Effector memory CD8-positive, alpha-beta T cell (primary cell): ENCODE data around the gene JAKMIP1.
A peak's percentile ranks its signal among the peaks of the same experiment; 100 is the strongest.

Experiments
- ATAC-seq: fragments of 150-1000 bp; cut with Tn5 transposase; replicated peaks from 2 replicates; pipeline ENCODE4 v1.10.0; 2021; ENCODE audit warnings: mild to moderate bottlenecking, moderate library complexity
- DNase-seq, 3 experiments: peaks; one replicate each; pipeline ENCODE4 v3.0.0; 2021
- H3K27ac Mint-ChIP-seq, 2 donors: one replicate each; pipeline ENCODE4 v1.8.0; 2022; ENCODE audit warnings: mild to moderate bottlenecking in 2 of 2, mixed read lengths in 2 of 2, moderate library complexity in 2 of 2
- H3K27me3 Mint-ChIP-seq, 2 donors: one replicate each; pipeline ENCODE4 v1.8.0; 2022; ENCODE audit warnings: mixed read lengths in 2 of 2
- H3K36me3 Mint-ChIP-seq: one replicate; pipeline ENCODE4 v1.8.0; 2022; ENCODE audit warnings: mild to moderate bottlenecking, moderate library complexity, mixed read lengths; ENCODE audit not compliant: insufficient read depth
- H3K4me1 Mint-ChIP-seq, 2 donors: one replicate each; pipeline ENCODE4 v1.8.0; 2022; ENCODE audit warnings: low read depth in 2 of 2, mixed read lengths in 2 of 2
- H3K4me3 Mint-ChIP-seq, 2 donors: one replicate each; pipeline ENCODE4 v1.8.0; 2022; ENCODE audit warnings: mild to moderate bottlenecking in 2 of 2, mixed read lengths in 2 of 2, moderate library complexity in 2 of 2
- H3K9me3 Mint-ChIP-seq, 2 donors: one replicate each; pipeline ENCODE4 v1.8.0; 2022; ENCODE audit warnings: mixed read lengths in 2 of 2

The JAKMIP1 gene

GRCh38 chr4:6175426-6175825, 24.9 kb downstream of the JAKMIP1 start:
- DNase-seq: no peak
- Mint-ChIP-seq H3K36me3 (peaks cover 24% of the 10 kb centered on the region), H3K27me3 (no peaks in the 10 kb centered on the region), H3K4me1 (peaks cover 54 to 81% of the 10 kb centered on the region in 2 donors), H3K27ac (peak overlapping the region in 1 of 2 donors; percentile 68), H3K4me3 (no peak overlapping the region), H3K9me3 (peaks cover 8 to 22% of the 10 kb centered on the region in 2 donors)
- no peak for ATAC-seq

- peaks cover 11 to 17% of the 10 kb centered on the region in 2 donors for H3K9me3 Mint-ChIP-seq
- H3K36me3 Mint-ChIP-seq: peaks cover 27% of the 10 kb centered on the region
- no peak for DNase-seq
- H3K4me1 Mint-ChIP-seq: peaks cover 32 to 74% of the 10 kb centered on the region in 2 donors
- ATAC-seq: no peak
- H3K4me3 Mint-ChIP-seq: peak overlapping the region; percentile 56 to 58
- peak overlapping the region; percentile 66 to 85 for H3K27ac Mint-ChIP-seq
- no peaks in the 10 kb centered on the region for H3K27me3 Mint-ChIP-seq
Measured at GRCh38 chr4:6172927-6173200, 27.5 kb downstream of the JAKMIP1 start.

GRCh38 chr4:6172093-6172926, 28.0 kb downstream of the JAKMIP1 start:
- ATAC-seq: peak; percentile 73
- peak overlapping the region; percentile 66 to 89 for H3K27ac Mint-ChIP-seq
- H3K9me3 Mint-ChIP-seq: peaks cover 11 to 17% of the 10 kb centered on the region in 2 donors
- peak overlapping the region; percentile 56 to 58 for H3K4me3 Mint-ChIP-seq
- no peaks in the 10 kb centered on the region for H3K27me3 Mint-ChIP-seq
- H3K4me1 Mint-ChIP-seq: peaks cover 32 to 74% of the 10 kb centered on the region in 2 donors
- peak in 1 of 3 experiments; percentile 31 for DNase-seq
- H3K36me3 Mint-ChIP-seq: peaks cover 21% of the 10 kb centered on the region

GRCh38 chr4:6169239-6169638, 31.1 kb downstream of the JAKMIP1 start:
- H3K4me1 Mint-ChIP-seq: peaks cover 37 to 75% of the 10 kb centered on the region in 2 donors
- no peak overlapping the region for H3K4me3 Mint-ChIP-seq
- peak overlapping the region; percentile 77 to 84 for H3K27ac Mint-ChIP-seq
- no peak for ATAC-seq
- DNase-seq: no peak
- H3K9me3 Mint-ChIP-seq: peaks cover 13 to 17% of the 10 kb centered on the region in 2 donors
- H3K36me3 Mint-ChIP-seq: peaks cover 28% of the 10 kb centered on the region
- no peaks in the 10 kb centered on the region for H3K27me3 Mint-ChIP-seq

GRCh38 chr4:6165766-6166165, 34.6 kb downstream of the JAKMIP1 start:
- Mint-ChIP-seq H3K27me3 (no peaks in the 10 kb centered on the region), H3K9me3 (peaks cover 7 to 9% of the 10 kb centered on the region in 2 donors), H3K27ac (peak overlapping the region in 1 of 2 donors; percentile 35), H3K36me3 (peaks cover 24% of the 10 kb centered on the region), H3K4me3 (no peak overlapping the region), H3K4me1 (peaks cover 23 to 61% of the 10 kb centered on the region in 2 donors)
- ATAC-seq (no peak), DNase-seq (no peak)

- H3K27me3 Mint-ChIP-seq: no peaks in the 10 kb centered on the region
- no peak for ATAC-seq
Measured at GRCh38 chr4:6162885-6163284, 37.5 kb downstream of the JAKMIP1 start.

GRCh38 chr4:6161921-6162464, 38.4 kb downstream of the JAKMIP1 start:
- Mint-ChIP-seq H3K4me1 (peaks cover 13 to 57% of the 10 kb centered on the region in 2 donors), H3K4me3 (no peak overlapping the region), H3K36me3 (peaks cover 16% of the 10 kb centered on the region), H3K27ac (peak overlapping the region in 1 of 2 donors; percentile 44), H3K27me3 (no peaks in the 10 kb centered on the region), H3K9me3 (peaks cover 0 to 2% of the 10 kb centered on the region in 2 donors)
- DNase-seq (no peak), ATAC-seq (no peak)

More at GRCh38 chr4:6162885-6163284, 37.5 kb downstream of the JAKMIP1 start:
- Mint-ChIP-seq H3K9me3 (peaks cover 0 to 2% of the 10 kb centered on the region in 2 donors), H3K4me1 (peaks cover 22 to 64% of the 10 kb centered on the region in 2 donors), H3K27ac (no peak overlapping the region), H3K4me3 (no peak overlapping the region), H3K36me3 (peaks cover 14% of the 10 kb centered on the region)
- DNase-seq: no peak

GRCh38 chr4:6160536-6160935, 39.8 kb downstream of the JAKMIP1 start:
- Mint-ChIP-seq H3K4me3 (no peak overlapping the region), H3K9me3 (peaks cover 0 to 2% of the 10 kb centered on the region in 2 donors), H3K4me1 (peaks cover 10 to 51% of the 10 kb centered on the region in 2 donors), H3K27ac (peak overlapping the region; percentile 24 to 89), H3K36me3 (peaks cover 17% of the 10 kb centered on the region), H3K27me3 (no peaks in the 10 kb centered on the region)
- DNase-seq: no peak
- ATAC-seq: no peak

GRCh38 chr4:6157926-6158325, 42.4 kb downstream of the JAKMIP1 start:
- Mint-ChIP-seq H3K9me3 (no peaks in the 10 kb centered on the region), H3K27ac (peak overlapping the region in 1 of 2 donors; percentile 89)

GRCh38 chr4:6155996-6156750, 44.2 kb downstream of the JAKMIP1 start:
- H3K4me1 Mint-ChIP-seq: peaks cover 26 to 65% of the 10 kb centered on the region in 2 donors
- no peak overlapping the region for H3K4me3 Mint-ChIP-seq
- ATAC-seq: no peak
- H3K27me3 Mint-ChIP-seq: no peaks in the 10 kb centered on the region
- H3K9me3 Mint-ChIP-seq: no peaks in the 10 kb centered on the region
- no peak for DNase-seq
- H3K36me3 Mint-ChIP-seq: peaks cover 11% of the 10 kb centered on the region
- peak overlapping the region in 1 of 2 donors; percentile 56 for H3K27ac Mint-ChIP-seq

More at GRCh38 chr4:6157926-6158325, 42.4 kb downstream of the JAKMIP1 start:
- DNase-seq: no peak
- H3K4me3 Mint-ChIP-seq: no peak overlapping the region
- no peaks in the 10 kb centered on the region for H3K27me3 Mint-ChIP-seq
- no peak for ATAC-seq
- H3K36me3 Mint-ChIP-seq: peaks cover 14% of the 10 kb centered on the region
- peaks cover 22 to 58% of the 10 kb centered on the region in 2 donors for H3K4me1 Mint-ChIP-seq

GRCh38 chr4:6154875-6155274, 45.5 kb downstream of the JAKMIP1 start:
- H3K27ac Mint-ChIP-seq: peak overlapping the region; percentile 44 to 65
- no peak overlapping the region for H3K4me3 Mint-ChIP-seq
- H3K27me3 Mint-ChIP-seq: no peaks in the 10 kb centered on the region
- H3K4me1 Mint-ChIP-seq: peaks cover 29 to 58% of the 10 kb centered on the region in 2 donors
- peaks cover 14% of the 10 kb centered on the region for H3K36me3 Mint-ChIP-seq
- ATAC-seq (no peak), DNase-seq (no peak)
- H3K9me3 Mint-ChIP-seq: no peaks in the 10 kb centered on the region

GRCh38 chr4:6153874-6154273, 46.5 kb downstream of the JAKMIP1 start:
- Mint-ChIP-seq H3K36me3 (peaks cover 10% of the 10 kb centered on the region), H3K4me3 (no peak overlapping the region), H3K27me3 (no peaks in the 10 kb centered on the region), H3K4me1 (peaks cover 30 to 50% of the 10 kb centered on the region in 2 donors), H3K9me3 (no peaks in the 10 kb centered on the region), H3K27ac (peak overlapping the region in 1 of 2 donors; percentile 65)
- DNase-seq: no peak
- no peak for ATAC-seq
